H1 (cell line): ENCODE results near the gene DDR1.

Source experiments
- ATF3 ChIP-seq: IDR thresholded peaks from 2 replicates; pipeline ENCODE4 v1.6.1; 2011; ENCODE audit warnings: low read depth, mild to moderate bottlenecking, low read length; ENCODE audit not compliant: insufficient read depth
- BACH1 ChIP-seq: IDR thresholded peaks from 2 replicates; pipeline ENCODE4 v1.6.1; 2012; ENCODE audit warnings: low read length, improper control_type of control experiment
- CTCF ChIP-seq, 3 experiments: IDR thresholded peaks; 1 replicate in 2 of 3; 2 replicates in 1 of 3; pipeline versions ENCODE4 v1.5.1 to v1.6.1; 2011; ENCODE audit warnings: low read length in 3 of 3, mild to moderate bottlenecking in 3 of 3, inconsistent platforms in 2 of 3, low read depth in 1 of 3, moderate library complexity in 1 of 3; ENCODE audit not compliant: insufficient read depth in 1 of 3; ENCODE audit errors: control extremely low read depth in 1 of 3
- GTF2F1 ChIP-seq: IDR thresholded peaks from 2 replicates; pipeline ENCODE4 v1.6.1; 2012; ENCODE audit warnings: low read depth, low read length, improper control_type of control experiment, borderline replicate concordance
- HDAC6 ChIP-seq: IDR thresholded peaks from one replicate; pipeline ENCODE4 v1.7.1; 2012; ENCODE audit warnings: low read depth, mild to moderate bottlenecking, inconsistent platforms, low read length, moderate library complexity
- JUN ChIP-seq: IDR thresholded peaks from 2 replicates; pipeline ENCODE4 v1.6.1; 2011; ENCODE audit warnings: low read depth, mild to moderate bottlenecking, improper control_type of control experiment, low read length
- POLR2AphosphoS5 ChIP-seq: IDR thresholded peaks from 2 replicates; pipeline ENCODE4 v1.6.1; 2011; ENCODE audit warnings: low read depth, low read length
- RAD21 ChIP-seq, 2 experiments: IDR thresholded peaks in 1 of 2; conservative IDR thresholded peaks in 1 of 2; 2 replicates each; pipeline ENCODE4 v1.6.1; 2011; ENCODE audit warnings: low read depth in 2 of 2, low read length in 2 of 2, improper control_type of control experiment in 1 of 2, inconsistent platforms in 1 of 2, mild to moderate bottlenecking in 1 of 2, moderate library complexity in 1 of 2
- RFX5 ChIP-seq: IDR thresholded peaks from 2 replicates; pipeline ENCODE4 v1.6.1; 2011; ENCODE audit warnings: low read depth, low read length, improper control_type of control experiment, borderline replicate concordance
- USF2 ChIP-seq: IDR thresholded peaks from 2 replicates; pipeline ENCODE4 v1.6.1; 2011; ENCODE audit warnings: low read length, improper control_type of control experiment

- no peak for TF ChIP-seq HDAC6
- no peak for TF ChIP-seq CTCF (IDR thresholded peaks at IDR 0.05; ENCODE audit: control extremely low read depth in 1 of 3, insufficient read depth in 1 of 3, low read depth in 1 of 3, low read length in 3 of 3)
- no peak for TF ChIP-seq POLR2AphosphoS5
- no peak for TF ChIP-seq RFX5
- no peak for TF ChIP-seq JUN
- no peak for TF ChIP-seq ATF3
- TF ChIP-seq GTF2F1: no peak
- TF ChIP-seq RAD21 (IDR thresholded peaks at IDR 0.05 in 1 of 2, conservative IDR thresholded peaks at IDR 0.05 in 1 of 2; ENCODE audit: low read depth in 2 of 2, low read length in 2 of 2): no peak
- TF ChIP-seq BACH1: no peak
- TF ChIP-seq USF2: no peak
Measured at GRCh38 chr6:30914854-30915590, 30.7 kb downstream of the DDR1 start.
